ENCODE results near the gene PPP1R14C.

The PPP1R14C gene

GRCh38 chr6:150281767-150282166, 138.9 kb downstream of the PPP1R14C start:
- no peak for DNase-seq (ENCODE audit: low read depth, low spot score)
- H3K27ac ChIP-seq, result no peak overlapping the region

- no peak overlapping the region for H3K27ac ChIP-seq
- DNase-seq (ENCODE audit: low read depth, low spot score), result no peak
Observed at GRCh38 chr6:150282806-150283205, 140.0 kb downstream of the PPP1R14C start.

GRCh38 chr6:150286460-150286859, 143.6 kb downstream of the PPP1R14C start:
- H3K27ac ChIP-seq, result no peak overlapping the region
- no peak for DNase-seq (ENCODE audit: low read depth, low spot score)

- DNase-seq (ENCODE audit: low read depth, low spot score), result no peak
- H3K27ac ChIP-seq, result no peak overlapping the region
Observed at GRCh38 chr6:150286912-150287311, 144.1 kb downstream of the PPP1R14C start.

- DNase-seq (ENCODE audit: low read depth, low spot score), result no peak
- no peak overlapping the region for H3K27ac ChIP-seq
Observed at GRCh38 chr6:150288456-150288855, 145.6 kb downstream of the PPP1R14C start.

GRCh38 chr6:150289454-150290071, 146.7 kb downstream of the PPP1R14C start:
- no peak for DNase-seq (ENCODE audit: low read depth, low spot score)
- H3K27ac ChIP-seq, result peak overlapping the region; percentile 82

- peak; percentile 87 for DNase-seq (ENCODE audit: low read depth, low spot score)
- H3K27ac ChIP-seq, result peak overlapping the region; percentile 82
Observed at GRCh38 chr6:150290429-150290828, 147.6 kb downstream of the PPP1R14C start.

GRCh38 chr6:150291968-150292710, 149.3 kb downstream of the PPP1R14C start:
- no peak for DNase-seq (ENCODE audit: low read depth, low spot score)
- peak overlapping the region; percentile 92 for H3K27ac ChIP-seq

GRCh38 chr6:150293019-150293418, 150.2 kb downstream of the PPP1R14C start:
- no peak for DNase-seq (ENCODE audit: low read depth, low spot score)
- peak overlapping the region; percentile 92 for H3K27ac ChIP-seq

GRCh38 chr6:150293423-150294173, 150.8 kb downstream of the PPP1R14C start:
- peak; percentile 80 for DNase-seq (ENCODE audit: low read depth, low spot score)
- peak overlapping the region; percentile 92 for H3K27ac ChIP-seq

- DNase-seq (ENCODE audit: low read depth, low spot score), result no peak
- H3K27ac ChIP-seq, result peak overlapping the region; percentile 98
Observed at GRCh38 chr6:150296890-150297289, 154.0 kb downstream of the PPP1R14C start.

GRCh38 chr6:150297327-150298029, 154.6 kb downstream of the PPP1R14C start:
- DNase-seq (ENCODE audit: low read depth, low spot score), result peak; percentile 95
- H3K27ac ChIP-seq, result peak overlapping the region; percentile 98

- H3K27ac ChIP-seq, result peak overlapping the region; percentile 98
- peak; percentile 64 for DNase-seq (ENCODE audit: low read depth, low spot score)
Observed at GRCh38 chr6:150298030-150298380, 155.2 kb downstream of the PPP1R14C start.

GRCh38 chr6:150298676-150299075, 155.8 kb downstream of the PPP1R14C start:
- no peak for DNase-seq (ENCODE audit: low read depth, low spot score)
- peak overlapping the region; percentile 98 for H3K27ac ChIP-seq
